SK-N-SH treated with all-trans-retinoic acid at 6 μM for 48 hours (cell line): ENCODE measurements around the gene BEND5.

Source experiments
- ATAC-seq: fragments of 200-7000 bp; cut with Tn5 transposase; 3 replicates; pipeline ENCODE4 v1.9.1; 2020; ENCODE audit warnings: mild to moderate bottlenecking, moderate library complexity
- ARNTL ChIP-seq: fragments of 450-650 bp; formaldehyde crosslinking; IDR thresholded peaks from 2 replicates; pipeline ENCODE4 v1.5.0; 2020; ENCODE audit warnings: low read depth, mild to moderate bottlenecking, moderate library complexity, borderline replicate concordance
- BACH2 ChIP-seq: fragments of 250-450 bp; sonication (Bioruptor Pico); IDR thresholded peaks from 2 replicates; pipeline ENCODE4 v1.9.0; 2021; ENCODE audit warnings: mild to moderate bottlenecking, borderline replicate concordance
- ESRRG ChIP-seq: fragments of 250-450 bp; sonication (Bioruptor Pico); IDR thresholded peaks from 2 replicates; pipeline ENCODE4 v1.6.1; 2021; ENCODE audit warnings: mild to moderate bottlenecking
- GLIS3 ChIP-seq: fragments of 250-450 bp; sonication (Bioruptor Pico); IDR thresholded peaks from 2 replicates; pipeline ENCODE4 v1.5.0; 2020; ENCODE audit warnings: mild to moderate bottlenecking, moderate library complexity
- ISL1 ChIP-seq: fragments of 250-450 bp; sonication (Bioruptor Pico); IDR thresholded peaks from 2 replicates; pipeline ENCODE4 v2.1.2; 2022; ENCODE audit warnings: mild to moderate bottlenecking, moderate library complexity
- OSR1 ChIP-seq: fragments of 250-450 bp; sonication (Bioruptor Pico); IDR thresholded peaks from 2 replicates; pipeline ENCODE4 v1.8.0; 2022; ENCODE audit warnings: moderate library complexity, mild to moderate bottlenecking, inconsistent platforms
- PPARA ChIP-seq: fragments of 250-450 bp; sonication (Bioruptor Pico); IDR thresholded peaks from 2 replicates; pipeline ENCODE4 v1.5.0; 2020; ENCODE audit warnings: mild to moderate bottlenecking, borderline replicate concordance
- RARB ChIP-seq: fragments of 250-450 bp; sonication (Bioruptor Pico); IDR thresholded peaks from 2 replicates; pipeline ENCODE4 v1.8.0; 2021; ENCODE audit warnings: mild to moderate bottlenecking, moderate library complexity
- SNAI2 ChIP-seq: fragments of 250-450 bp; sonication (Bioruptor Pico); IDR thresholded peaks from 2 replicates; pipeline ENCODE4 v1.5.0; 2020; ENCODE audit warnings: mild to moderate bottlenecking, moderate library complexity
- TCF4 ChIP-seq: fragments of 250-450 bp; sonication (Bioruptor Pico); IDR thresholded peaks from 2 replicates; pipeline ENCODE4 v1.8.0; 2021; ENCODE audit warnings: mild to moderate bottlenecking, moderate library complexity, borderline replicate concordance
- TOX ChIP-seq: fragments of 250-450 bp; sonication (Bioruptor Pico); IDR thresholded peaks from 2 replicates; pipeline ENCODE4 v1.8.0; 2021; ENCODE audit warnings: mild to moderate bottlenecking, moderate library complexity, borderline replicate concordance
- ZC3H10 ChIP-seq: fragments of 250-450 bp; sonication (Bioruptor Pico); IDR thresholded peaks from 2 replicates; pipeline ENCODE4 v1.5.1; 2021; ENCODE audit warnings: mild to moderate bottlenecking, moderate library complexity
- ZFP3 ChIP-seq: fragments of 250-450 bp; sonication (Bioruptor Pico); IDR thresholded peaks from 2 replicates; pipeline ENCODE4 v1.5.0; 2020; ENCODE audit warnings: mild to moderate bottlenecking, moderate library complexity
- ZNF565 ChIP-seq: fragments of 450-650 bp; formaldehyde crosslinking; conservative IDR thresholded peaks from 2 replicates; pipeline ENCODE4 v1.5.0; 2020; ENCODE audit warnings: low read depth, mild to moderate bottlenecking, moderate library complexity
- ZNF70 ChIP-seq: fragments of 450-650 bp; formaldehyde crosslinking; IDR thresholded peaks from 2 replicates; pipeline ENCODE4 v1.5.0; 2020; ENCODE audit warnings: mild to moderate bottlenecking, moderate library complexity
- ZNF8 ChIP-seq: fragments of 450-650 bp; formaldehyde crosslinking; IDR thresholded peaks from 2 replicates; pipeline ENCODE4 v1.5.0; 2020; ENCODE audit warnings: mild to moderate bottlenecking, moderate library complexity
- TF ChIP-seq, protein P1 (sequence below): fragments of 250-450 bp; sonication (Bioruptor Pico); IDR thresholded peaks from 2 replicates; pipeline ENCODE4 v1.8.0; 2020; ENCODE audit warnings: mild to moderate bottlenecking, moderate library complexity, borderline replicate concordance
- TF ChIP-seq, protein P2 (sequence below): fragments of 250-450 bp; sonication (Bioruptor Pico); IDR thresholded peaks from 2 replicates; pipeline ENCODE4 v1.5.1; 2021; ENCODE audit warnings: mild to moderate bottlenecking, moderate library complexity
- TF ChIP-seq, protein P3 (sequence below): fragments of 250-450 bp; sonication (Bioruptor Pico); IDR thresholded peaks from 2 replicates; pipeline ENCODE4 v1.8.0; 2021; ENCODE audit warnings: low read depth, mild to moderate bottlenecking, moderate library complexity, borderline replicate concordance

Gene BEND5

DNA sequence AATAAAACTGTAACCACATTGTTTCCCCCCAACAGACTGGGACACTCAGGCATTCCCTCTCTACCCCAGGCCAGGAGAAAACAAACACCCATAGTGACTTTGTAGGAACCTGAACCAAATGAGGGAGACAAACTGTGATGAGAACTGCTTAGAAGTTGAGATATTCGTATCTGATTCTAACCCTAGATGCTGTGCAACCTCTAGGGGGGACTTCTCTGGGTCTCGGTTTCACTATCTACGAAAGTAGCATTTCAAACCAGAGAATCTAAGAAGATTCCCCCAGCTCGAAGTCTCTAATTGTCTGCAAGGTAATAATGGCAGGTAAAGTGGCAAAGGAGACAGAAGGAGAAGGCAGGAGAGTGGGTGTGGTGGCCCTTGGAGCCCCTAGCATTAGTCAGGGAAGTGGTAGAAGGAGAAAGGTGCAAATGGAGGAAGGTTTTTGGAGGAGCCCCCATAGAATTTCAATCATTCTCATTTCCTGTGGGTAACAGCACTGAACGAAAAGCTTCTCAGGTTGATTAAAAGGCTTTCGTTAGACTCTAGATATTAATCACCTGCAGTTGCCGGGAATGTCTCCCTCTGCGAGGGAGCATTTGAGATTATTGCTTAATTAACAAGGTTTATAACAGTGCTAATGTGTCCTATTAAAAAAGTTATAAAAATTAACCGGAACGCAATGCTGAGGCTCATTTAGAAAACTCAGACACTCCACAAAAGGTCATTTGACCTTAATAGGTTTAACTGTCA is 46.4 kb downstream of the BEND5 start:
- no peak for ATAC-seq
- no peak for TF ChIP-seq PPARA (CRISPR knock-in tag)
- TF ChIP-seq ZNF8 (CRISPR knock-in tag) = no peak
- TF ChIP-seq, protein P1, sequence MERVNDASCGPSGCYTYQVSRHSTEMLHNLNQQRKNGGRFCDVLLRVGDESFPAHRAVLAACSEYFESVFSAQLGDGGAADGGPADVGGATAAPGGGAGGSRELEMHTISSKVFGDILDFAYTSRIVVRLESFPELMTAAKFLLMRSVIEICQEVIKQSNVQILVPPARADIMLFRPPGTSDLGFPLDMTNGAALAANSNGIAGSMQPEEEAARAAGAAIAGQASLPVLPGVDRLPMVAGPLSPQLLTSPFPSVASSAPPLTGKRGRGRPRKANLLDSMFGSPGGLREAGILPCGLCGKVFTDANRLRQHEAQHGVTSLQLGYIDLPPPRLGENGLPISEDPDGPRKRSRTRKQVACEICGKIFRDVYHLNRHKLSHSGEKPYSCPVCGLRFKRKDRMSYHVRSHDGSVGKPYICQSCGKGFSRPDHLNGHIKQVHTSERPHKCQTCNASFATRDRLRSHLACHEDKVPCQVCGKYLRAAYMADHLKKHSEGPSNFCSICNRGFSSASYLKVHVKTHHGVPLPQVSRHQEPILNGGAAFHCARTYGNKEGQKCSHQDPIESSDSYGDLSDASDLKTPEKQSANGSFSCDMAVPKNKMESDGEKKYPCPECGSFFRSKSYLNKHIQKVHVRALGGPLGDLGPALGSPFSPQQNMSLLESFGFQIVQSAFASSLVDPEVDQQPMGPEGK (CRISPR knock-in tag) = no peak
- no peak for TF ChIP-seq ARNTL (CRISPR knock-in tag)
- no peak for TF ChIP-seq SNAI2 (CRISPR knock-in tag)
- TF ChIP-seq ZFP3 (CRISPR knock-in tag) = no peak
- TF ChIP-seq TOX (CRISPR knock-in tag) = no peak
- no peak for TF ChIP-seq ZC3H10 (CRISPR knock-in tag)
- no peak for TF ChIP-seq GLIS3 (CRISPR knock-in tag)
- TF ChIP-seq, protein P2, sequence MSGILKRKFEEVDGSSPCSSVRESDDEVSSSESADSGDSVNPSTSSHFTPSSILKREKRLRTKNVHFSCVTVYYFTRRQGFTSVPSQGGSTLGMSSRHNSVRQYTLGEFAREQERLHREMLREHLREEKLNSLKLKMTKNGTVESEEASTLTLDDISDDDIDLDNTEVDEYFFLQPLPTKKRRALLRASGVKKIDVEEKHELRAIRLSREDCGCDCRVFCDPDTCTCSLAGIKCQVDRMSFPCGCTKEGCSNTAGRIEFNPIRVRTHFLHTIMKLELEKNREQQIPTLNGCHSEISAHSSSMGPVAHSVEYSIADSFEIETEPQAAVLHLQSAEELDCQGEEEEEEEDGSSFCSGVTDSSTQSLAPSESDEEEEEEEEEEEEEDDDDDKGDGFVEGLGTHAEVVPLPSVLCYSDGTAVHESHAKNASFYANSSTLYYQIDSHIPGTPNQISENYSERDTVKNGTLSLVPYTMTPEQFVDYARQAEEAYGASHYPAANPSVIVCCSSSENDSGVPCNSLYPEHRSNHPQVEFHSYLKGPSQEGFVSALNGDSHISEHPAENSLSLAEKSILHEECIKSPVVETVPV (CRISPR knock-in tag) = no peak
- TF ChIP-seq TCF4 (CRISPR knock-in tag) = no peak
- TF ChIP-seq ZNF565 = no peak
- no peak for TF ChIP-seq ISL1 (CRISPR knock-in tag)
- TF ChIP-seq RARB (CRISPR knock-in tag) = no peak
- TF ChIP-seq OSR1 = no peak

DNA sequence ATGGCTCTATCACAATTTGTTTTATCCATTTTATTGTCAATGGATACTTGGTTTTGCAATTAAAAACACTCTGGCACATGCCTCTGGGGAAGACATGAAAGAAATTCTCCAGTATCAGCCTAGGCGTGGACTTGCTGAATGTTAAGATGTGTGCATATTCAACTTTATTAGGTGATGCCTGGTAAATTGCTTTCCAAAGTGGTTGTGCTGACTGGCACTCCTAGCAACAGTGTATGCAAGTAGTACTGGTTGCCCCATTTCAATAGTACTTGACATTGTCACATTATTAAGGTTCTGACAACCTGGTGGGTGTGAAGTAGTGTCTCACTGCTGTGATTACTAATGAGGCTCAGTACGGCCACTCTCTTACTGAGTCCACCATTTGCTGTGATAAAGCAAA is 48.1 kb downstream of the BEND5 start:
- ATAC-seq = no peak
- TF ChIP-seq BACH2 (no peak), ZNF70 (no peak), PPARA (CRISPR knock-in tag) (no peak), TOX (CRISPR knock-in tag) (no peak), RARB (CRISPR knock-in tag) (no peak), GLIS3 (CRISPR knock-in tag) (no peak), OSR1 (no peak), ARNTL (CRISPR knock-in tag) (no peak), ZNF8 (CRISPR knock-in tag) (no peak), SNAI2 (CRISPR knock-in tag) (no peak)
- TF ChIP-seq, protein P3, sequence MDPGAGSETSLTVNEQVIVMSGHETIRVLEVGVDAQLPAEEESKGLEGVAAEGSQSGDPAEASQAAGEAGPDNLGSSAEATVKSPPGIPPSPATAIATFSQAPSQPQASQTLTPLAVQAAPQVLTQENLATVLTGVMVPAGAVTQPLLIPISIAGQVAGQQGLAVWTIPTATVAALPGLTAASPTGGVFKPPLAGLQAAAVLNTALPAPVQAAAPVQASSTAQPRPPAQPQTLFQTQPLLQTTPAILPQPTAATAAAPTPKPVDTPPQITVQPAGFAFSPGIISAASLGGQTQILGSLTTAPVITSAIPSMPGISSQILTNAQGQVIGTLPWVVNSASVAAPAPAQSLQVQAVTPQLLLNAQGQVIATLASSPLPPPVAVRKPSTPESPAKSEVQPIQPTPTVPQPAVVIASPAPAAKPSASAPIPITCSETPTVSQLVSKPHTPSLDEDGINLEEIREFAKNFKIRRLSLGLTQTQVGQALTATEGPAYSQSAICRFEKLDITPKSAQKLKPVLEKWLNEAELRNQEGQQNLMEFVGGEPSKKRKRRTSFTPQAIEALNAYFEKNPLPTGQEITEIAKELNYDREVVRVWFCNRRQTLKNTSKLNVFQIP = no peak
- TF ChIP-seq, protein P2 (CRISPR knock-in tag) = no peak

DNA sequence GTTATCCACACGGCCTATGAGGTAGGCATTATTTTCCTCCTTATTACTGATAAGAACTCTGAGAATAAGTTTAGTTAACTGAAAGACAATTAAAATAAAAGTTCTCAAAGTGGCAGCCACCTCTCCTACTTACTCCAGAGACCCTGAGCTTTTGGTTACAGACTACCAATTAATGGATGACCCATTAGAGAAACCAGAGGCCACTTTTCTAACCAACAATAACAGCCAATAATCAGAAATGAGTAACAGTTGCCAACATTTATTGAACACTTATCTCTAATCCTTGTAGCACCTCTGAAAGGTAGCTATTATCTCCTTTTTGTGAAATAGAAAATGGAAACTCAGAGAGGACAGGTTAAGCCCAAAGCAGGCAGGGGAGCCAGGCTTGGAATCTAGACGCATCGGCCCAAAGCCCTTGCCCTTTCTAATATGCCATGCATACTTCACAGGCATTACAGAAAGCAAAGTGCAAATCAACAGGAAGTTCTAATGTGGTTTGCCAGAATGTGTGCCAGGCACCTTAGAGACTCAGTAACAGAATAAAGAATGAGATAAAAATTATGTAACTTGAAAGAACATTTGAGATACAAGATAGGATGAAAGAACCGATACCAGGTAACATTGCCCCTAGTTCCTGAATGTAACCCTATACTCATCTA is 50.0 kb downstream of the BEND5 start:
- no peak for ATAC-seq
- TF ChIP-seq ZNF70 = no peak
- TF ChIP-seq, protein P1 (CRISPR knock-in tag) = no peak
- TF ChIP-seq ESRRG = no peak
